ENCODE results near the gene GLG1. TPM values are rescaled to one million over a fixed set of nuclear protein-coding genes. Genes with fewer than 3 reads are reported as not detected.

Gene GLG1
- total RNA-seq, 4 donors from 2014 or later: 72.0 to 170 (median 105) TPM

GRCh38 chr16:74650966-74651567 lies 44.2 kb upstream of the GLG1 start:
- in situ Hi-C loops (cut with MboI; ENCODE audit: low sequenced_read_pairs in 4 of 4) (no loop called here), intact Hi-C loops (cut with DNase I; ENCODE audit: low total_unique reads) (no loop called here)
- H3K4me3 ChIP-seq: no peak overlapping the region
- TF ChIP-seq CTCF (IDR thresholded peaks at IDR 0.05 in 4 of 5, conservative IDR thresholded peaks at IDR 0.05 in 1 of 5): peak in 1 of 5 experiments; percentile 9
- no peak for TF ChIP-seq POLR2A (IDR thresholded peaks at IDR 0.05)
- H3K9me3 ChIP-seq: no peaks in the 10 kb centered on the region
- H3K27ac ChIP-seq: no peak overlapping the region
- H3K4me1 ChIP-seq: no peaks in the 10 kb centered on the region
- H3K27me3 ChIP-seq: no peaks in the 10 kb centered on the region
- no peak for ATAC-seq
- H3K36me3 ChIP-seq: peaks cover 0 to 39% of the 10 kb centered on the region in 2 donors
- no peak for DNase-seq

- H3K4me3 ChIP-seq: no peak overlapping the region
- DNase-seq: no peak
- H3K9me3 ChIP-seq: no peaks in the 10 kb centered on the region
- no peaks in the 10 kb centered on the region for H3K4me1 ChIP-seq
- TF ChIP-seq POLR2A (IDR thresholded peaks at IDR 0.05): no peak
- TF ChIP-seq CTCF (IDR thresholded peaks at IDR 0.05 in 4 of 5, conservative IDR thresholded peaks at IDR 0.05 in 1 of 5): no peak
- peaks cover 0 to 39% of the 10 kb centered on the region in 2 donors for H3K36me3 ChIP-seq
- intact Hi-C loops (cut with DNase I; ENCODE audit: low total_unique reads): no loop called here
- in situ Hi-C loops (cut with MboI; ENCODE audit: low sequenced_read_pairs in 4 of 4): no loop called here
- no peak for ATAC-seq
- H3K27me3 ChIP-seq: no peaks in the 10 kb centered on the region
- H3K27ac ChIP-seq: no peak overlapping the region
Measured at GRCh38 chr16:74649839-74650504, 43.1 kb upstream of the GLG1 start.

- Histone ChIP-seq H3K27me3 (no peaks in the 10 kb centered on the region), H3K36me3 (peaks cover 0 to 52% of the 10 kb centered on the region in 2 donors), H3K4me3 (no peak overlapping the region), H3K9me3 (no peaks in the 10 kb centered on the region), H3K27ac (no peak overlapping the region), H3K4me1 (no peaks in the 10 kb centered on the region)
- no peak for TF ChIP-seq POLR2A (IDR thresholded peaks at IDR 0.05)
- TF ChIP-seq CTCF (IDR thresholded peaks at IDR 0.05 in 4 of 5, conservative IDR thresholded peaks at IDR 0.05 in 1 of 5): no peak
- in situ Hi-C loops (cut with MboI; ENCODE audit: low sequenced_read_pairs in 4 of 4) (no loop called here), intact Hi-C loops (cut with DNase I; ENCODE audit: low total_unique reads) (no loop called here)
- ATAC-seq: no peak
- no peak for DNase-seq
Measured at GRCh38 chr16:74641969-74642368, 35.1 kb upstream of the GLG1 start.

- no peak for DNase-seq
- no peak for TF ChIP-seq CTCF (IDR thresholded peaks at IDR 0.05 in 4 of 5, conservative IDR thresholded peaks at IDR 0.05 in 1 of 5)
- no peak for TF ChIP-seq POLR2A (IDR thresholded peaks at IDR 0.05)
- Histone ChIP-seq H3K36me3 (peaks cover 0 to 59% of the 10 kb centered on the region in 2 donors), H3K9me3 (no peaks in the 10 kb centered on the region), H3K27ac (no peak overlapping the region), H3K4me1 (no peaks in the 10 kb centered on the region), H3K4me3 (no peak overlapping the region), H3K27me3 (no peaks in the 10 kb centered on the region)
- intact Hi-C loops (cut with DNase I; ENCODE audit: low total_unique reads) (no loop called here), in situ Hi-C loops (cut with MboI; ENCODE audit: low sequenced_read_pairs in 4 of 4) (no loop called here)
- no peak for ATAC-seq
Measured at GRCh38 chr16:74637742-74638453, 31.0 kb upstream of the GLG1 start.
